ENCODE data around the gene GJC2.

GJC2 gene

DNA sequence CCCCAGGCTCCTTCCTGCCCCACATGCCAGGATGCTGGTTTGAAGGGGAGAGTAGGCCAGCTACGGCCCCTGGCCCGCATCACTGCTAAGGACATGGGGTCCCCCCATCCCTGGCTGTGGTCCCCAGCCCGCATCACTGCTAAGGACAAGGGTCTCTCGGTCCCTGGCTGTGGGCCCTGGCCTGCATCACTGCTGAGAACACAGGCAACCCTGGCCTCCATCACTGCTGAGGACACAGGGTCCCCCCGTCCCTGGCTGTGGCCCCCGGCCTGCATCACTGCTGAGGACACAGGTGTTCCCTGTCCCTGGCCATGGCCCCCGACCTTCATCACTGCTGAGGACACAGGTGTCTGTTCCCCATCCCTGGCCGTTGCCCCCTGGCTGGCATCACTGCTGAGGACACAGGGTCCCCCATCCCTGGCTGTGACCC is 57.7 kb downstream of the GJC2 start:
- no peak for TF ChIP-seq TAF1 (IDR thresholded peaks at IDR 0.05; ENCODE audit: borderline replicate concordance, insufficient read depth, low read length)
- no peak for TF ChIP-seq POLR2AphosphoS5 (IDR thresholded peaks at IDR 0.05; ENCODE audit: low read depth, low read length)
- TF ChIP-seq, protein P1, sequence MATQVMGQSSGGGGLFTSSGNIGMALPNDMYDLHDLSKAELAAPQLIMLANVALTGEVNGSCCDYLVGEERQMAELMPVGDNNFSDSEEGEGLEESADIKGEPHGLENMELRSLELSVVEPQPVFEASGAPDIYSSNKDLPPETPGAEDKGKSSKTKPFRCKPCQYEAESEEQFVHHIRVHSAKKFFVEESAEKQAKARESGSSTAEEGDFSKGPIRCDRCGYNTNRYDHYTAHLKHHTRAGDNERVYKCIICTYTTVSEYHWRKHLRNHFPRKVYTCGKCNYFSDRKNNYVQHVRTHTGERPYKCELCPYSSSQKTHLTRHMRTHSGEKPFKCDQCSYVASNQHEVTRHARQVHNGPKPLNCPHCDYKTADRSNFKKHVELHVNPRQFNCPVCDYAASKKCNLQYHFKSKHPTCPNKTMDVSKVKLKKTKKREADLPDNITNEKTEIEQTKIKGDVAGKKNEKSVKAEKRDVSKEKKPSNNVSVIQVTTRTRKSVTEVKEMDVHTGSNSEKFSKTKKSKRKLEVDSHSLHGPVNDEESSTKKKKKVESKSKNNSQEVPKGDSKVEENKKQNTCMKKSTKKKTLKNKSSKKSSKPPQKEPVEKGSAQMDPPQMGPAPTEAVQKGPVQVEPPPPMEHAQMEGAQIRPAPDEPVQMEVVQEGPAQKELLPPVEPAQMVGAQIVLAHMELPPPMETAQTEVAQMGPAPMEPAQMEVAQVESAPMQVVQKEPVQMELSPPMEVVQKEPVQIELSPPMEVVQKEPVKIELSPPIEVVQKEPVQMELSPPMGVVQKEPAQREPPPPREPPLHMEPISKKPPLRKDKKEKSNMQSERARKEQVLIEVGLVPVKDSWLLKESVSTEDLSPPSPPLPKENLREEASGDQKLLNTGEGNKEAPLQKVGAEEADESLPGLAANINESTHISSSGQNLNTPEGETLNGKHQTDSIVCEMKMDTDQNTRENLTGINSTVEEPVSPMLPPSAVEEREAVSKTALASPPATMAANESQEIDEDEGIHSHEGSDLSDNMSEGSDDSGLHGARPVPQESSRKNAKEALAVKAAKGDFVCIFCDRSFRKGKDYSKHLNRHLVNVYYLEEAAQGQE (IDR thresholded peaks at IDR 0.05; ENCODE audit: insufficient read depth in 1 of 2, low read depth in 2 of 2, low read length in 2 of 2), result no peak
- TF ChIP-seq SIN3A (IDR thresholded peaks at IDR 0.05; ENCODE audit: borderline replicate concordance, insufficient read depth, low read length), result no peak
- no peak for TF ChIP-seq FOXP2 (optimal IDR thresholded peaks at IDR 0.05; ENCODE audit: borderline replicate concordance, extremely low read depth, extremely low read length, insufficient read depth)

DNA sequence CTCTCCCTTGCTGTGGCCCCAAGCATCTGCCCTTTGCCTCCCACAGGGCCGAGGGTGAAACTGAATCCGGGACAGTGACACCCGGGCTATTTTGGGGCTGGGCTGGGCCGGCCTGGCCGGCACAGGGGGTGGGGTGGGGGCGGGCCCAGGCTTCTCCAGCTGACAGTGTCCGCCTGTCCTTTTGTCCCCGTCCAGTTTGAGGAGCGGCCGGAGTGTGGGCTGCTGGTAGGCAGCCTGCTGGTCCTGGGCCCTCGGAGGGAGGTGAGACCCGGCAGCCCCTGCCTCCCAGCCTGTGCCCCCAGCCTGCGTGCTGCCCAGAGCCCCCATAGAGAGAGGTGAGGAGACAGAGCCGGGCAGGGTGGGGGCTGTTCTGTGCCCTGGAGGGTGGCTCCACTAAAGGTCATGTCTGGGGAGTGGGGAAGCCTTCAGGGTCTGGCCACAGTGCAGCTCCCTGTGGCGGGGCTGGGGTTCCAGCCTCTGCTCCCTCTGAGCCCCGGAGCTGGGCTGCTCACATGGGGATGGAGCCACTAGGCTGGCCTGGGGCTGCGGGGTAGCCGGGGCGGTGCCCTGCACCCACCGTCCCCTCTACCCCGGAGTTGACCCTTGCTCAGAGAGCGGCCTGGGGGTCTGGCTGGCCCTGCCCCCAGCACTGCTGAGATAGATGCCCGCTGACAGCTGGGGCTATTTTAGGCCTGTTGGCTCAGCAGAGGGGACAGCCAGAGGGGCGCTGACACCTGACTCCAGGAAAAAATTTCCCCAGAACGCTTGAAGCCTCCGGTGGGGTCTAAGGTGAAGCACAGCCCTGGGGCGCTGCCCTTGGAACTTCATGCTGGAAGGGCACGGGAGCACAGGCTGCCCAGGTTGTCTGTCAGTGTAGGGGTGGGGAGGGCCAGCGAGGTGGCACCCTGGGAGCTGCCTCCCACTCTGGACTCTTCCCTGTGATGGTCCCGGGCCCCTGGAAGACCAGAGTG is 58.4 kb downstream of the GJC2 start, which contains the start of gene OBSCN:
TSS of gene OBSCN (plus strand) at position 194 of the 971 bp plus-strand sequence. CDS start 3,740 bp downstream, outside the sequence.
- TF ChIP-seq POLR2AphosphoS5 (IDR thresholded peaks at IDR 0.05; ENCODE audit: low read depth, low read length) (no peak), SIN3A (IDR thresholded peaks at IDR 0.05; ENCODE audit: borderline replicate concordance, insufficient read depth, low read length) (no peak), FOXP2 (optimal IDR thresholded peaks at IDR 0.05; ENCODE audit: borderline replicate concordance, extremely low read depth, extremely low read length, insufficient read depth) (no peak), TAF1 (IDR thresholded peaks at IDR 0.05; ENCODE audit: borderline replicate concordance, insufficient read depth, low read length) (no peak)

DNA sequence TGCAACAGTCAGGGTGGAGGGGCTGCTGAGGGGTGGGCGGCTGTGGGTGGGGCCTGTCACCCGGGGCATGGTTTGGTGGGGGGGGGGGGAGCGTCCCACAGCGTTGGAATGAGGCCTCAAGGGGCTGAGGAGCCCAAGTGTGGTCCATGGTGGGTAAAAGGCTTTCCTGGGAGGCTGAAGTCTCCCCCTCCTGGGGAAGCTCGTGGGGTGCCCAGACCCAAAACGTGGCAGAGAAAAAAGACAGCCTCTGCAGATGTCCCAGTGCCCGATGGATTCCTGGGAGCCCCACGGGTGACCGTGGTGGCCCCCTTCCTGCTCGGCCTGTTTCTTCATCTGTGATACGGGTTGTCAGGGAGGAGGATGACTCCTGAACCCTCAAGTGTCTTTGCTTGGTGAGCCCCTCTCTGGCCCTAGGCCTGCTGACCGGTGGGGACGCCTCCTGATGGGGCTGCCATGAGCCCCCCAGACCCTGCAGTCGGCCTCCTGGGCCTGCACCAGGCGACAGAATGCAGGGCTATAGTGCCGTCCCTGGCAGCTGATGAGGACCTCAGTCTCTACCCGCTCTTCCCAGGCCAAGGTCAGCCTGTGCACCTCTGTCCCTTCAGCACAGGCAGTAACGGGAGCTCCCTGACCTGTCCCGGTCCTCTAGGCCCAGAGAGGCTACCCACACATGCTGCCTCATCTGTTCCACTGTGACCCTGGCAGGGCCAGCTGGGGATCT is 59.3 kb downstream of the GJC2 start:
- no peak for TF ChIP-seq SIN3A (IDR thresholded peaks at IDR 0.05; ENCODE audit: borderline replicate concordance, insufficient read depth, low read length)
- no peak for TF ChIP-seq FOXP2 (optimal IDR thresholded peaks at IDR 0.05; ENCODE audit: borderline replicate concordance, extremely low read depth, extremely low read length, insufficient read depth)
- TF ChIP-seq POLR2AphosphoS5 (IDR thresholded peaks at IDR 0.05; ENCODE audit: low read depth, low read length), result no peak
- TF ChIP-seq, protein P1 (IDR thresholded peaks at IDR 0.05; ENCODE audit: insufficient read depth in 1 of 2, low read depth in 2 of 2, low read length in 2 of 2), result no peak
- no peak for TF ChIP-seq TAF1 (IDR thresholded peaks at IDR 0.05; ENCODE audit: borderline replicate concordance, insufficient read depth, low read length)
